Activated CD4-positive, alpha-beta memory T cell treated with anti-CD3 and anti-CD28 coated beads, Interleukin-2, amount 10 ng/mL, durations not matched to agents 7 days and 5 days (primary cell): Measurements from ENCODE around the gene CRTC1. TPM values are rescaled to one million over a fixed set of nuclear protein-coding genes. Genes with fewer than 3 reads are reported as not detected.

Experiments used
- CTCF ChIA-PET: fragments of 350-600 bp; sonication (Branson Sonifier 250); formaldehyde crosslinking; loops from one replicate; lab custom pipeline; 2021; ENCODE audit warnings: antibody characterized with exemption, inconsistent platforms; lab: Charles Lee
- POLR2A ChIA-PET: fragments of 350-600 bp; sonication (Branson Sonifier 250); formaldehyde crosslinking; loops from one replicate; lab custom pipeline; 2021; ENCODE audit warnings: antibody characterized with exemption; lab: Charles Lee
- DNase-seq: peaks from one replicate; pipeline ENCODE4 v3.0.0-alpha.2; 2020
- H3K27ac Mint-ChIP-seq: one replicate; pipeline ENCODE4 v1.8.0; 2021; ENCODE audit warnings: mild to moderate bottlenecking, mixed read lengths
- H3K27me3 Mint-ChIP-seq: one replicate; pipeline ENCODE4 v1.8.0; 2021; ENCODE audit warnings: mixed read lengths
- H3K36me3 Mint-ChIP-seq: one replicate; pipeline ENCODE4 v1.8.0; 2021; ENCODE audit warnings: low read depth, mixed read lengths
- H3K4me1 Mint-ChIP-seq: one replicate; pipeline ENCODE4 v1.8.0; 2021; ENCODE audit warnings: mixed read lengths
- H3K4me3 Mint-ChIP-seq: one replicate; pipeline ENCODE4 v1.8.0; 2021; ENCODE audit warnings: mild to moderate bottlenecking, mixed read lengths
- H3K9me3 Mint-ChIP-seq: one replicate; pipeline ENCODE4 v1.8.0; 2021; ENCODE audit warnings: mixed read lengths
- total RNA-seq, 2 experiments: library from RNA; stranded (reverse); gene quantifications; one replicate each; pipeline ENCODE4 v1.2.3, GENCODE V29; 2021

CRTC1 gene
- total RNA-seq, result 1 to 10 TPM; 5.3 TPM

- Mint-ChIP-seq H3K4me3 (peak within 1 kb of the TSS; percentile 82), H3K27me3 (no peaks in the 10 kb centered on the region), H3K27ac (peak within 1 kb of the TSS; percentile 75), H3K4me1 (peaks cover 22% of the 10 kb centered on the region), H3K9me3 (no peaks in the 10 kb centered on the region), H3K36me3 (no peaks in the 10 kb centered on the region)
- peak; percentile 94 for DNase-seq
- CTCF ChIA-PET, result interaction anchor here (0.7 to 1.7 kb wide), 4 partner anchors 141 to 164 kb away, joined by 3 to 4 read pairs (median 4); no protein-coding TSS in a partner anchor
- POLR2A ChIA-PET, result interaction anchor here (0.6 to 1.1 kb wide), 4 partner anchors 11 to 149 kb away, joined by 3 to 4 read pairs (median 4); partner anchors contain the start of gene UPF1
Observed at GRCh38 chr19:18683109-18683957, at the start of gene CRTC1. Gene CRTC1 (plus strand): TSS chr19:18683680. CDS start chr19:18683703, 23 bp downstream.

DNA sequence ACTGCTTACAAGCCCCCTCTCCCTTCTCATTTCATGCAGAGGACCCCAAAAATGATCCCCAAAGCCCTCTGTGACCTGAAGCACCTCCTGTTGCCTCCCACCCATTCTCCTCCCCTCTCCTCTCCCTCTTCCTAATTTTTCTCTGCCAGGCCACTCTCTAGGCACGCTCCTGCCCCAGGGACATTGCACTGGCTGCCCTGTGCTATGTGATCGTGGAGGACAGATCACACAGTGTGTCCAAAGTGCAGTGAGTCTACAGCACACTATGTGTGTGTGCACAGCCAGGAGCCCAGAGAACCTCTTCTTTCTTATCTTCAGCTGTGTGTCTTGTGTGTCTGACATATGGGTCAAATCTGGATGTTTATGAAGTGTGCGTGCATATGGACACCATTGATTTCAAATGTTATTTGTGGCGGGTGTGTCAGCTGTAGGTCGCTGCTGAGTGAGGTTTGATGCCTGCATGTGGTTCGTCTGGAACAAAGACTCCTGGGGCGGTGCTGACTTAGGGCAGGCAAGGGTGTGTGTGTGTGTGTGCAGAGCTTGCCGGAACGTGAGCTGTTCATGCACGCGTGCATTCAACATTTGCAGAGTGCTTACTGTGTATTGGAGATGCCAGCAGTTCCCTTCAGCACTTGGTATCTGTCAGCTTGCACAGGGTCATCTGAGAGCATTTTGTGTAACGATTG lies 48.7 kb upstream of the CRTC1 start:
- POLR2A ChIA-PET, result interaction anchor here (1.1 to 2.0 kb wide), 4 partner anchors 63 to 285 kb away, joined by 3 to 4 read pairs (median 4); partner anchors contain the start of genes COPE, DDX49, FKBP8 and UBA52
- H3K27me3 Mint-ChIP-seq, result peaks cover 12% of the 10 kb centered on the region
- no peaks in the 10 kb centered on the region for H3K9me3 Mint-ChIP-seq
- no peak for DNase-seq
- CTCF ChIA-PET, result interaction anchor here (0.7 kb wide), 1 partner anchor 45 kb away, joined by 3 read pairs; no protein-coding TSS in a partner anchor
- H3K4me3 Mint-ChIP-seq, result no peak overlapping the region
- H3K36me3 Mint-ChIP-seq, result no peaks in the 10 kb centered on the region
- no peak overlapping the region for H3K27ac Mint-ChIP-seq
- H3K4me1 Mint-ChIP-seq, result peaks cover 36% of the 10 kb centered on the region

DNA sequence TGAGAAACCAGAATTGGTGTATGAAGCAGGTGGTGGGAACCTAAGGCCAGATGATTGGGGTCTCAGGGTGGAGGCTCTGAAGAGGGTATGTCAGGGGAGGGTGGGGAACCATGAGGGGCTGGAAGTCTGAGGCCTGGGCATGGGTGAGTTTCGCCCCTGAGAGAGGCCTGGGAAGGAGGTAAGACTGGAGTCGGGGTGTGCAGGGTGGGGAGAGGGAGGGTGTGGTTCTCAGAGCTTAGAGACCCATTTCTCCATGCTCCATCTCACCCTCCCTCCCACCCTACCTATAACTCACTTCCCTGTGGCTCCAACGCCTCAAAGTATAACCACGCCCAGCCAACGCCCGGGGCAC lies 47.7 kb upstream of the CRTC1 start:
- POLR2A ChIA-PET, result interaction anchor here (1.1 to 2.0 kb wide), 3 partner anchors 64 to 284 kb away, joined by 3 to 4 read pairs (median 3); partner anchors contain the start of genes COPE, DDX49, FKBP8 and UBA52
- peak overlapping the region; percentile 89 for H3K27ac Mint-ChIP-seq
- peaks cover 37% of the 10 kb centered on the region for H3K4me1 Mint-ChIP-seq
- peaks cover 9% of the 10 kb centered on the region for H3K27me3 Mint-ChIP-seq
- peak overlapping the region; percentile 80 for H3K4me3 Mint-ChIP-seq
- CTCF ChIA-PET, result no interaction called here
- no peaks in the 10 kb centered on the region for H3K36me3 Mint-ChIP-seq
- H3K9me3 Mint-ChIP-seq, result no peaks in the 10 kb centered on the region
- no peak for DNase-seq

DNA sequence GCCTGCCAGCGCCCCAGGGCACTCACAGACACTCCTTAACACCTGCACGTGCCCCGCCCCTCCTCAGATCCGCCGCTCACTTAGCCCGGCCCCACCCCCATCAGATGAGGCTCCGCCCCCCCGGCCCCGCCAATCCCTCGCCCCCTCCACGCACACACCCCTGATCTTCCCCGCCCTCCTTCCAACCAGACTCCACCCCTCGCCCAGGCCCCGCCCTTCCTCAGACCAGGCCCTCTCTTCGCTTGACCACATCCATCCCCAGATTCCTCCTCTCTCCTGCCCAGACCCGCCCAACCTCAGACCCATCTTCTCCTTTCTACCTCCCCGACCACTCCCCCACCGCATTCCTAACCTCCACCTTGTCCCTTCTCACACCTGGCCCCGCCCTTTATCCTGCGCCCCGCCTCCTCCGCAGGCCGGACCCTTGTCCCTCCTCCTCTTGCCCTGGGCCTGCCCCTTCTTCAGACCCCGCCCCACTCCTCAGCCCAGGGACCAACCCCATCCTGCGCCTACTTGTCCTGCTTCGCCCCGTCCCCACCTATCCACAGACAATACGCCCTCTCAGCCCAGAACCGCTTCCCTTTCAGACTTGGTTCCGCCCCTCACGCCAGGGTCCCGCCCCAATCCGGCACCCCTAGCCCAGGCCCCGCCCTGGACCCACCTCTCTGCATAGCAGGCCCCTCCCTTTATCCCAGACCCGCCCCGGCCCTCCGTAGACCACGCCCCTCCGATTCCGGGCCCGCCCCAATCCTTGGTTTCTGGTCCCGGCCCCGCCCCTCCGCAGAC lies 47.1 kb upstream of the CRTC1 start:
- CTCF ChIA-PET, result no interaction called here
- peaks cover 37% of the 10 kb centered on the region for H3K4me1 Mint-ChIP-seq
- peak overlapping the region; percentile 80 for H3K4me3 Mint-ChIP-seq
- POLR2A ChIA-PET, result no interaction called here
- H3K27ac Mint-ChIP-seq, result peak overlapping the region; percentile 89
- DNase-seq, result peak; percentile 99
- H3K36me3 Mint-ChIP-seq, result no peaks in the 10 kb centered on the region
- peaks cover 9% of the 10 kb centered on the region for H3K27me3 Mint-ChIP-seq
- H3K9me3 Mint-ChIP-seq, result no peaks in the 10 kb centered on the region

- no peak for DNase-seq
- peak within 1 kb of the TSS; percentile 80 for H3K4me3 Mint-ChIP-seq
- no peaks in the 10 kb centered on the region for H3K36me3 Mint-ChIP-seq
- ChIA-PET CTCF (no interaction called here), POLR2A (no interaction called here)
- H3K27ac Mint-ChIP-seq, result peak within 1 kb of the TSS; percentile 89
- H3K4me1 Mint-ChIP-seq, result peaks cover 37% of the 10 kb centered on the region
- peaks cover 9% of the 10 kb centered on the region for H3K27me3 Mint-ChIP-seq
- H3K9me3 Mint-ChIP-seq, result no peaks in the 10 kb centered on the region
Observed at GRCh38 chr19:18636969-18637629, 46.4 kb upstream of the CRTC1 start, which contains the start of gene KLHL26. Gene KLHL26 (plus strand): TSS chr19:18637028. CDS start chr19:18637055, 27 bp downstream.

DNA sequence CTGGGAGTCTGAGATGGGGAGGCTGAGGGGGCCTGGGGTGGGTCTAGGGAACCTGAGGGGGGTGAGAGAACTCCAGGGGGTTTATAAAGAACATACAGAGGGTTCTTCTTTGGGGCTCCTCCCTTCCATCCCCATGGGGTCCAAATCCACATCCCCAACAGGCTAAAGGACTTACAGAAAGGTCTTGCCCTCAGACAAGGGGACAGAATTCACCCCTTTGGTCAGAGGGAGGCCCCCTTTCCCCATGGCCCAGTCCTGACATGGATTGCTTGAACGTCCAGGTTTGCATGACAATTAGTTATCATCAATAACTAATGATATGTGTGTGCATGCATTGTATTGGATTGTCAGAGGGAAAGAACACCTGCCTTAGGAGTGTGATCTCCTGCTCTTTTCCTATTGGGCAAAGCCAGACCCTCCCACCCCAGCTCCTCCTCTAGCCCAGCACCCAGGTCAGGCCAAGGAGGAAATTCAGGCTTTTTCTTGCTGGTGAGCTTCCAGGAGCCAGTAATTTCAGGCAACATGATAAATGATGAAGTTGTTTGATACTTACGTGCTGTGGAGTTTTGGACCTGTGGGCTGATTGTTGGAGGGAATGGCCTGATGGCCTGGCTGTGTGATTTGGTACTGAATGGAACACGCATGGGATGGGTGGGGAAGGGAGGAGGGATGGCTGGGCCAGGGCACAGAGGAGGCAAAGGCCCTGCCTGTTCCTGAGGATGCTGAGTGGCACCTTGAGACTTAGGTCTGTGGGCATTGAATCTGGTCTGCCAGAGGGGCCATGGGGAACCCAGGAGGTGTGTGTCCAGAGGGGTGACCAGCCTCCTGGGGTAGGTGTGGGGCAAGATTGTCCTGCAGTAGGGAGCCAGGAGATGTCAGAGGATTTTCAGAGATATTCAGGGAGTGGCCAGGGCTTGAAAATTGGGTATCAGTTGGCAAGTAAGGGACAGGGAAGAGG lies 45.5 kb upstream of the CRTC1 start:
- no peaks in the 10 kb centered on the region for H3K36me3 Mint-ChIP-seq
- ChIA-PET POLR2A (no interaction called here), CTCF (no interaction called here)
- H3K9me3 Mint-ChIP-seq, result no peaks in the 10 kb centered on the region
- peak overlapping the region; percentile 42 for H3K27ac Mint-ChIP-seq
- peak overlapping the region; percentile 80 for H3K4me3 Mint-ChIP-seq
- H3K27me3 Mint-ChIP-seq, result peaks cover 9% of the 10 kb centered on the region
- peaks cover 37% of the 10 kb centered on the region for H3K4me1 Mint-ChIP-seq
- no peak for DNase-seq

DNA sequence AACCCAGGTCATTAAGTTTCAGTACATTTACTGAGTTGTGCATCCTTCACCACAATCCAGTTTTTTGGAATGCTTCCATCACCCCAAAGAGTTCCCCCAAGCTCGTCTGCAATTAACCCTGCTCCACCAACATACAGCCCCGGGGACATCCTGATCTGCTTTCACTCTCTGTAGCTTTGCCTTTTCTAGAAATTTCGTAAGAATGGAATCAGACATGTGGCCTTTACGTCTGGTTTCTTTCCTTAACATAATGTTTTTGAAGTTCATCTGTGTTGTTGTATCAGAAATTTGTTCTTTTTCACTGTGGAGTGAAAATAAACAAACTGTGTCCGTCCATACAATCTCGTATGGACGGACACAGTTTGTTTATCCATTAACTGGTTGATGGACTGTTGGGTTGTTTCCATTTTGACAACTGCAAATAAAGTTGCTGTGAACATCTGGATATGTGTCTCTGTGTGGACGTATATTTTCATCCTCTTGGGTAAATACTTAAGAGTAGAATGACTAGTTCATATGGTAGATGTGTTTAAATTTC lies 43.7 kb upstream of the CRTC1 start:
- POLR2A ChIA-PET, result no interaction called here
- Mint-ChIP-seq H3K4me3 (no peak overlapping the region), H3K36me3 (no peaks in the 10 kb centered on the region), H3K9me3 (no peaks in the 10 kb centered on the region), H3K27me3 (peaks cover 3% of the 10 kb centered on the region), H3K4me1 (peaks cover 37% of the 10 kb centered on the region), H3K27ac (no peak overlapping the region)
- CTCF ChIA-PET, result interaction anchor here (0.6 to 1.5 kb wide), 4 partner anchors 45 to 350 kb away, joined by 3 to 4 read pairs (median 3); partner anchors contain the start of genes COPE, DDX49 and REX1BD
- no peak for DNase-seq

GRCh38 chr19:18644196-18645034 lies 39.1 kb upstream of the CRTC1 start:
- no peak overlapping the region for H3K27ac Mint-ChIP-seq
- H3K4me1 Mint-ChIP-seq, result peaks cover 6% of the 10 kb centered on the region
- ChIA-PET CTCF (interaction anchor here (0.7 kb wide), 1 partner anchor 153 kb away, joined by 3 read pairs; no protein-coding TSS in a partner anchor), POLR2A (interaction anchor here (0.8 kb wide), 1 partner anchor 187 kb away, joined by 4 read pairs; the partner anchor contains the start of gene UPF1)
- no peaks in the 10 kb centered on the region for H3K27me3 Mint-ChIP-seq
- no peak overlapping the region for H3K4me3 Mint-ChIP-seq
- no peaks in the 10 kb centered on the region for H3K36me3 Mint-ChIP-seq
- no peaks in the 10 kb centered on the region for H3K9me3 Mint-ChIP-seq
- no peak for DNase-seq

- ChIA-PET POLR2A (interaction anchor here (0.8 kb wide), 1 partner anchor 186 kb away, joined by 4 read pairs; the partner anchor contains the start of gene UPF1), CTCF (interaction anchor here (0.7 kb wide), 1 partner anchor 154 kb away, joined by 3 read pairs; no protein-coding TSS in a partner anchor)
- Mint-ChIP-seq H3K4me1 (peaks cover 3% of the 10 kb centered on the region), H3K36me3 (no peaks in the 10 kb centered on the region), H3K27ac (no peak overlapping the region), H3K27me3 (no peaks in the 10 kb centered on the region), H3K9me3 (no peaks in the 10 kb centered on the region), H3K4me3 (no peak overlapping the region)
- DNase-seq, result no peak
Observed at GRCh38 chr19:18645035-18645511, 38.4 kb upstream of the CRTC1 start.
